DND-41 (cell line): ENCODE results near the gene GRIN3B.

Experiments
- EZH2 ChIP-seq: IDR thresholded peaks from 3 replicates; pipeline ENCODE4 v1.6.1; 2012; ENCODE audit warnings: borderline replicate concordance, low read depth, mild to moderate bottlenecking, moderate library complexity, low read length, inconsistent platforms; ENCODE audit not compliant: severe bottlenecking
- TF ChIP-seq, protein P1 (sequence below): IDR thresholded peaks from 2 replicates; pipeline ENCODE4 v1.5.1; 2012; ENCODE audit warnings: borderline replicate concordance, low read length, moderate library complexity, mild to moderate bottlenecking; ENCODE audit not compliant: poor library complexity, severe bottlenecking; ENCODE audit errors: extremely low read depth

DNA sequence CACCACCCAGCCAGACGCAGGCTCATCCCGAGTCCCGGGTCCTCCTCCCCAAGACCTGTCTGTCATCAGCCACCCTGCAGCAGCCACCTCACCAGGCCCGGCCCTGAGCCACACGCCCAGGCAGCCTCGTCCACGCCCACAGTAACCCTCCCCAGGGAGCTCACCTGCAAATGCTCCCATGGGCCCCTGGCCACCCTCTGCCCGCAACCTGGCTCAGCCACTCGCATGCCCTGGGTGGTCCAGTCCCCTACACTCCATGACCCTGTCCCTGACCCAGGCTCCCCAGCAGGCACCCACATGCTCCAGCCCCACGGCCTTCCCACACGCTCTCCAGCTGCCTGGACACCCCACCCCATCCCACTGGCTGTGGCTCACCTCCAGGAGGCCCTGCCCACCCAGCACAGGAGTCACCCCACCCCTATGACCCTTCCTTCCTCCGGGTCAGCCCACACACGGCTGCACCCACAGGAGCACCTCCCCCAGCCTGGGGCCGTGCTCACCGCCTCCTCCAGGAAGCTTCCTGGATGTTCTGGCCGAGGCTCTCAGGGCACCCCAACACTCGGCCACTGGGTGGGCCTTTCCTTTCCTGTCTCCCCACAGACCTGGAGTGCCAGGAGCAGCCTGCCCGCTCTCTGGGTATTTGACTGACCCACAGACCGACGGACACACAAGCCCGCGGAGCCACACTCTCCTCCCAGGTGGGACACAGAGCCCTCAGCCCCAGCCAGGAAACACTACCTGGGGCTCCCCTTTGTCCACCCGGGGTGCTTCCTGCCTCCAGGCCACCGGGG is 17.1 kb downstream of the GRIN3B start:
- no peak for TF ChIP-seq EZH2
- TF ChIP-seq, protein P1, sequence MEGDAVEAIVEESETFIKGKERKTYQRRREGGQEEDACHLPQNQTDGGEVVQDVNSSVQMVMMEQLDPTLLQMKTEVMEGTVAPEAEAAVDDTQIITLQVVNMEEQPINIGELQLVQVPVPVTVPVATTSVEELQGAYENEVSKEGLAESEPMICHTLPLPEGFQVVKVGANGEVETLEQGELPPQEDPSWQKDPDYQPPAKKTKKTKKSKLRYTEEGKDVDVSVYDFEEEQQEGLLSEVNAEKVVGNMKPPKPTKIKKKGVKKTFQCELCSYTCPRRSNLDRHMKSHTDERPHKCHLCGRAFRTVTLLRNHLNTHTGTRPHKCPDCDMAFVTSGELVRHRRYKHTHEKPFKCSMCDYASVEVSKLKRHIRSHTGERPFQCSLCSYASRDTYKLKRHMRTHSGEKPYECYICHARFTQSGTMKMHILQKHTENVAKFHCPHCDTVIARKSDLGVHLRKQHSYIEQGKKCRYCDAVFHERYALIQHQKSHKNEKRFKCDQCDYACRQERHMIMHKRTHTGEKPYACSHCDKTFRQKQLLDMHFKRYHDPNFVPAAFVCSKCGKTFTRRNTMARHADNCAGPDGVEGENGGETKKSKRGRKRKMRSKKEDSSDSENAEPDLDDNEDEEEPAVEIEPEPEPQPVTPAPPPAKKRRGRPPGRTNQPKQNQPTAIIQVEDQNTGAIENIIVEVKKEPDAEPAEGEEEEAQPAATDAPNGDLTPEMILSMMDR = no peak
